CD4-positive, CD25-positive, alpha-beta regulatory T cell (primary cell): Measurements from ENCODE around the gene GTF3C5. TPM values are rescaled to one million over a fixed set of nuclear protein-coding genes. Genes with fewer than 3 reads are reported as not detected.
"Not testable (repeated sequence)": the region's sequence is repeated elsewhere in the genome, so short reads cannot be mapped to it uniquely, and the experiment has no call there.

Source experiments
- ATAC-seq, 2 donors: fragments of 150-1000 bp; cut with Tn5 transposase; one replicate each; pipeline ENCODE4 v1.10.0; 2021; ENCODE audit warnings: low read depth in 2 of 2, moderate number of reproducible peaks in 2 of 2, moderate library complexity in 1 of 2
- DNase-seq, 3 donors: peaks; one replicate each; pipeline versions ENCODE4 v3.0.0 to v3.0.0-alpha.2; 2012 to 2022; ENCODE audit warnings: mixed read lengths in 1 of 3
- H3K27ac ChIP-seq: one replicate; pipeline ENCODE4 v1.7.0; 2013; ENCODE audit warnings: mild to moderate bottlenecking, low read length; ENCODE audit not compliant: insufficient read depth, poor library complexity, severe bottlenecking
- H3K27me3 ChIP-seq: one replicate; pipeline ENCODE4 v1.7.0; 2013; ENCODE audit warnings: low read length; ENCODE audit not compliant: control insufficient read depth, insufficient read depth
- H3K36me3 ChIP-seq: one replicate; pipeline ENCODE4 v1.7.0; 2013; ENCODE audit warnings: mild to moderate bottlenecking, low read length, moderate library complexity; ENCODE audit not compliant: control insufficient read depth, insufficient read depth
- H3K4me1 ChIP-seq: 2 replicates; pipeline ENCODE4 v1.7.0; 2013; ENCODE audit warnings: mild to moderate bottlenecking, low read length; ENCODE audit not compliant: insufficient read depth, control insufficient read depth, poor library complexity, severe bottlenecking
- H3K4me3 ChIP-seq: one replicate; pipeline ENCODE4 v1.7.0; 2013; ENCODE audit warnings: low read depth, mild to moderate bottlenecking, low read length, moderate library complexity
- H3K9me3 ChIP-seq, 2 experiments: 1 replicate in 1 of 2; 2 replicates in 1 of 2; pipeline ENCODE4 v1.7.0; 2013; ENCODE audit warnings: low read length in 2 of 2, mild to moderate bottlenecking in 1 of 2, moderate library complexity in 1 of 2; ENCODE audit not compliant: control insufficient read depth in 2 of 2
- H3K27ac Mint-ChIP-seq, 3 donors: one replicate each; pipeline ENCODE4 v1.8.0; 2020 to 2022; ENCODE audit warnings: mild to moderate bottlenecking in 3 of 3, mixed read lengths in 3 of 3, moderate library complexity in 2 of 3
- H3K27me3 Mint-ChIP-seq: one replicate; pipeline ENCODE4 v1.8.0; 2022; ENCODE audit warnings: mild to moderate bottlenecking, mixed read lengths
- H3K36me3 Mint-ChIP-seq: one replicate; pipeline ENCODE4 v1.8.0; 2020; ENCODE audit warnings: mixed read lengths
- H3K4me1 Mint-ChIP-seq, 4 donors: one replicate each; pipeline ENCODE4 v1.8.0; 2020 to 2022; ENCODE audit warnings: mixed read lengths in 4 of 4, mild to moderate bottlenecking in 1 of 4
- H3K4me3 Mint-ChIP-seq, 4 donors: one replicate each; pipeline ENCODE4 v1.8.0; 2020 to 2022; ENCODE audit warnings: mild to moderate bottlenecking in 4 of 4, mixed read lengths in 4 of 4, moderate library complexity in 3 of 4
- H3K9me3 Mint-ChIP-seq, 7 donors: one replicate each; pipeline ENCODE4 v1.8.0; 2020 to 2022; ENCODE audit warnings: mixed read lengths in 7 of 7, mild to moderate bottlenecking in 3 of 7, moderate library complexity in 2 of 7
- polyA plus RNA-seq, 4 donors: library from polyadenylated mRNA; unstranded; fragments of 300-500 nt; fragmentation: Illumina TruSeq; gene quantifications; one replicate each; pipeline ENCODE4 v1.2.3, GENCODE V29; 2021
- total RNA-seq: library from RNA; stranded (reverse); gene quantifications from one replicate; pipeline ENCODE4 v1.2.3, GENCODE V29; 2022

The GTF3C5 gene
- total and polyA plus RNA-seq, 5 donors from 2014 or later, result 35.8 to 50.5 (median 40.2) TPM

GRCh38 chr9:132986640-132987620, 43.9 kb upstream of the GTF3C5 start:
- peaks cover 8% of the 10 kb centered on the region for H3K27me3 ChIP-seq
- peaks cover 19% of the 10 kb centered on the region for H3K27me3 Mint-ChIP-seq
- H3K36me3 ChIP-seq, result no peaks in the 10 kb centered on the region
- no peaks in the 10 kb centered on the region for H3K4me1 ChIP-seq
- peaks cover 0 to 2% (median 0%) of the 10 kb centered on the region in 7 donors for H3K9me3 Mint-ChIP-seq
- no peaks in the 10 kb centered on the region for H3K4me1 Mint-ChIP-seq
- H3K4me3 ChIP-seq, result no peak overlapping the region
- DNase-seq, result no peak
- H3K27ac ChIP-seq, result no peak overlapping the region
- H3K36me3 Mint-ChIP-seq, result no peaks in the 10 kb centered on the region
- H3K27ac Mint-ChIP-seq, result peak overlapping the region in 1 of 3 donors; percentile 49
- H3K4me3 Mint-ChIP-seq, result no peak overlapping the region
- no peak for ATAC-seq
- no peaks in the 10 kb centered on the region for H3K9me3 ChIP-seq

DNA sequence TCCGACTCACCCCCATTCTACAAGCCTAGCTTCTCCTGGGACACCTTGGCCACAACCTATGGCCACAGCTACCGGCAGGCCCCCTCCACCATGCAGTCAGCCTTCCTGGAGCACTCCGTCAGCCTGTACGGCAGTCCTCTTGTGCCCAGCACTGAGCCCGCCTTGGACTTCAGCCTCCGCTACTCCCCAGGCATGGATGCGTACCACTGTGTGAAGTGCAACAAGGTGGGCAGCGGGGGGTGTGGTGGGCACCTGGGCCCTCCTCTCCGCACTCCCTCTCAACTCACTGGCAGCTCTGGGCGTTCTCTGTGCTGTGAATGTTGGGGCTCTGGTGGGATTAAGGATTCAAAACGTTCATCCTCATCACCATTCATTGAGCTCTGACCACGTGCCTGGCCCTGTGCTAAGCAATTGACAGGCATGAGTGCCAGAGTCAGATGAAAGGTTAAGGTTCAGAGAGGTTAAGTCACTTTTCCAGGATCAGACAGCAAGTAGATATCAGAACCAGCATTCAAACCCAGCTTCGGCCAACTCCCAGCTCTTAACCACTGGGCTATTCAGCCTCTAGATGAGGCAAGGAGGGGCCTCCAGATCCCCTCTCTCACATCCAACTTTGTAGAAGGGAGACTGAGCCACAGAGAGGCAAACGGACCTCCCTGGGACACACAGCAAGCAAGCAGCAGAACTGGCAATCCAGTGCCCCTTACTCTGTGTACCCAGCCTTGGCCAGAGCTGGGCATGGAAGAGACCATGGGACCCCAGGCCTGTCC, 42.4 kb upstream of the GTF3C5 start:
- Histone ChIP-seq H3K4me1 (no peaks in the 10 kb centered on the region), H3K36me3 (no peaks in the 10 kb centered on the region), H3K27ac (no peak overlapping the region), H3K4me3 (no peak overlapping the region), H3K9me3 (no peaks in the 10 kb centered on the region), H3K27me3 (peaks cover 2% of the 10 kb centered on the region)
- no peak overlapping the region for H3K27ac Mint-ChIP-seq
- no peak for DNase-seq
- no peaks in the 10 kb centered on the region for H3K36me3 Mint-ChIP-seq
- no peaks in the 10 kb centered on the region for H3K4me1 Mint-ChIP-seq
- peaks cover 16% of the 10 kb centered on the region for H3K27me3 Mint-ChIP-seq
- no peak overlapping the region for H3K4me3 Mint-ChIP-seq
- ATAC-seq, result no peak
- peaks cover 0 to 2% (median 0%) of the 10 kb centered on the region in 7 donors for H3K9me3 Mint-ChIP-seq

GRCh38 chr9:132989014-132989310, 41.8 kb upstream of the GTF3C5 start:
- DNase-seq (no peak), ATAC-seq (no peak)
- peaks cover 20% of the 10 kb centered on the region for H3K27me3 Mint-ChIP-seq
- H3K36me3 Mint-ChIP-seq, result no peaks in the 10 kb centered on the region
- H3K27ac Mint-ChIP-seq, result no peak overlapping the region
- Histone ChIP-seq H3K9me3 (no peaks in the 10 kb centered on the region), H3K36me3 (no peaks in the 10 kb centered on the region), H3K27ac (no peak overlapping the region), H3K27me3 (peaks cover 2% of the 10 kb centered on the region), H3K4me1 (no peaks in the 10 kb centered on the region), H3K4me3 (no peak overlapping the region)
- peaks cover 0 to 2% (median 0%) of the 10 kb centered on the region in 7 donors for H3K9me3 Mint-ChIP-seq
- H3K4me3 Mint-ChIP-seq, result no peak overlapping the region
- H3K4me1 Mint-ChIP-seq, result no peaks in the 10 kb centered on the region

DNA sequence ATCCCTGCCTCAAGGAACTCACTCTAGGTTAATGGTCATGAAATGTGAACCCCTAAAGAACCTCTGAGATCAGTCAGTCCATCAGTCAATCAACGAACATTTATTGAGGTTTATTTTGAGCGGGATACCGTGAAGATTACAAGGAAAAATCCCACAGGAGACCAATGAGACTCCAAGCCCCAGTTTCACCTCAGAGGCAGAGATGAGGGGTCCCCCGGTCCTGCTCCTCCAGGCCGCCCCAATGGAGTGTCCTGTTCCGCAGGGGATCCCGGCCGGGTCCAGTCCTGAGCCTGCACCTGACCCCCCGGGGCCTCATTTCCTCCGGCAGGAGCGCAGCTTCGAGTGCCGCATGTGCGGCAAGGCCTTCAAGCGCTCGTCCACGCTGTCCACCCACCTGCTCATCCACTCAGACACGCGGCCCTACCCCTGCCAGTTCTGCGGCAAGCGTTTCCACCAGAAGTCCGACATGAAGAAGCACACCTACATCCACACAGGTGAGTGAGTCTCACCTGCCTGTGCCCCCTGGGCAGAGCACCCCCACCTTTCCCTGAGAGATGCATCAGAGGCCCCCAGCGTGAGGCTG, 41.3 kb upstream of the GTF3C5 start:
- Mint-ChIP-seq H3K36me3 (no peaks in the 10 kb centered on the region), H3K4me3 (no peak overlapping the region), H3K4me1 (peaks cover 0 to 2% (median 1%) of the 10 kb centered on the region in 4 donors), H3K27me3 (peaks cover 25% of the 10 kb centered on the region), H3K9me3 (peaks cover 0 to 2% (median 0%) of the 10 kb centered on the region in 7 donors), H3K27ac (no peak overlapping the region)
- no peaks in the 10 kb centered on the region for H3K4me1 ChIP-seq
- DNase-seq, result no peak
- peak in 1 of 2 donors; percentile 16 for ATAC-seq
- no peak overlapping the region for H3K4me3 ChIP-seq
- H3K9me3 ChIP-seq, result no peaks in the 10 kb centered on the region
- H3K27ac ChIP-seq, result no peak overlapping the region
- H3K27me3 ChIP-seq, result peaks cover 2% of the 10 kb centered on the region
- no peaks in the 10 kb centered on the region for H3K36me3 ChIP-seq

GRCh38 chr9:132989998-132990557, 40.7 kb upstream of the GTF3C5 start:
- peak in 2 of 3 donors; percentile 23 to 35 for DNase-seq
- peaks cover 25% of the 10 kb centered on the region for H3K27me3 Mint-ChIP-seq

DNA sequence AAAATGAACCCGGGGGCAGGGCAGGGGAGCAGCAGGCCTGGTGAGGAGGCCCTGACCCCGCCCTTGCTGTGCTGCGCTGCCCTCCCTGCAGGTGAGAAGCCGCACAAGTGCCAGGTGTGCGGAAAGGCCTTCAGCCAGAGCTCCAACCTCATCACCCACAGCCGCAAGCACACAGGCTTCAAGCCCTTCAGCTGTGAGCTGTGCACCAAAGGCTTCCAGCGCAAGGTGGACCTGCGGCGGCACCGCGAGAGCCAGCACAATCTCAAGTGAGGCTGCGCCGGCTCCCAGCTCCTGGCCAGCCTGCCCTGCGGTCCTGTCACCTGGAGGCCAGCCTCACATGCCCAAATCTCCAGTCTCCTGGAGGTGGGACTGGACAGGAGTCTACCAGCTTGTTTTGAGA, 40.0 kb upstream of the GTF3C5 start:
- Mint-ChIP-seq H3K27me3 (peaks cover 25% of the 10 kb centered on the region), H3K4me3 (no peak overlapping the region), H3K4me1 (peaks cover 0 to 3% (median 1%) of the 10 kb centered on the region in 4 donors), H3K9me3 (peaks cover 0 to 2% (median 0%) of the 10 kb centered on the region in 7 donors), H3K27ac (no peak overlapping the region), H3K36me3 (no peaks in the 10 kb centered on the region)
- DNase-seq (no peak), ATAC-seq (no peak)
- H3K4me3 ChIP-seq, result no peak overlapping the region
- H3K9me3 ChIP-seq, result no peaks in the 10 kb centered on the region
- H3K27me3 ChIP-seq, result peaks cover under 1% of the 10 kb centered on the region
- no peaks in the 10 kb centered on the region for H3K36me3 ChIP-seq
- H3K4me1 ChIP-seq, result no peaks in the 10 kb centered on the region
- no peak overlapping the region for H3K27ac ChIP-seq

More at GRCh38 chr9:132989998-132990557, 40.7 kb upstream of the GTF3C5 start:
- not testable (repeated sequence) for H3K36me3 Mint-ChIP-seq, H3K27ac ChIP-seq, H3K36me3 ChIP-seq, H3K27ac Mint-ChIP-seq, H3K4me1 ChIP-seq, H3K4me3 ChIP-seq, H3K9me3 Mint-ChIP-seq, H3K27me3 ChIP-seq, H3K9me3 ChIP-seq, H3K4me1 Mint-ChIP-seq, H3K4me3 Mint-ChIP-seq
- peak in 1 of 2 donors; percentile 11 for ATAC-seq
